MG63 (cell line): ENCODE results near the gene ANKRD11. TPM values are rescaled to one million over a fixed set of nuclear protein-coding genes. Genes with fewer than 3 reads are reported as not detected.

Experiments
- DNase-seq: peaks from one replicate; pipeline ENCODE4 v3.0.0-alpha.2; 2020
- H3K27me3 ChIP-seq: fragments of 250-450 bp; sonication (Bioruptor Pico); 2 replicates; pipeline ENCODE4 v1.5.1; 2020; ENCODE audit warnings: mild to moderate bottlenecking, moderate library complexity
- H3K36me3 ChIP-seq: fragments of 250-450 bp; sonication (Bioruptor Pico); 2 replicates; pipeline ENCODE4 v1.5.1; 2020; ENCODE audit warnings: mild to moderate bottlenecking, moderate library complexity
- H3K4me3 ChIP-seq: fragments of 250-450 bp; sonication (Bioruptor Pico); 2 replicates; pipeline ENCODE4 v1.5.1; 2020; ENCODE audit warnings: mild to moderate bottlenecking, moderate library complexity
- H3K9me3 ChIP-seq: fragments of 250-450 bp; sonication (Bioruptor Pico); 2 replicates; pipeline ENCODE4 v1.5.1; 2020; ENCODE audit warnings: mild to moderate bottlenecking, moderate library complexity
- total RNA-seq: library from RNA; depleted of rRNA; stranded (reverse); fragments of >200 nt; shearing (Covaris generic); gene quantifications from 2 replicates; pipeline ENCODE4 v1.2.3, GENCODE V29; 2014; ENCODE audit warnings: low replicate concordance

ANKRD11 gene
- total RNA-seq, 1 experiment from 2014 or later, result 54.3 TPM

DNA sequence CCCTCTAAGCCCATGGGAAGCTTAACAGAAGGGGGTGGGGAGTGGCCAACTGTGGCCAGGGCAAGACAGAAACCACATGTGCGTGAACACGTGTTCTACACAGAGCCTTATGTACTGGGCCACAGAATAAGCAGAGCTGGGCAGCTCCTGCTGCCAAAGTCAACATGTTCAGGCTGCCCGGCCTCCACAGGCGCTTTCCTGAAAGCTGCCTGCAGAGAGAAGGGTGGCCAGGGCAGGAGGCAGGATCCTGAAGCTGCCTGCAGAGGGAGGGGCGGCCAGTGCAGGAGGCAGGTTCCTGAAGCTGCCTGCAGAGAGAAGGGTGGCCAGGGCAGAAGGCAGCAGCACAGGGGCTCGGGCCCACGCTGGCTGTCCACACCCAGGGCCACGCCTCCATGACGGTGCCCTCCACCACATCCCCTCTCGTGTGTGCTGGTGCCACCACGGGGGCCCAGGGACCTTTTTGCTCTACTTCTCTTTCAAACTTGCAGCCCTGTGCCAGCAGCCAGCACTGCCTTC lies 79.5 kb downstream of the ANKRD11 start:
- H3K4me3 ChIP-seq, result no peak overlapping the region
- no peaks in the 10 kb centered on the region for H3K36me3 ChIP-seq
- peak; percentile 81 for DNase-seq
- H3K27me3 ChIP-seq, result no peaks in the 10 kb centered on the region
- no peaks in the 10 kb centered on the region for H3K9me3 ChIP-seq

DNA sequence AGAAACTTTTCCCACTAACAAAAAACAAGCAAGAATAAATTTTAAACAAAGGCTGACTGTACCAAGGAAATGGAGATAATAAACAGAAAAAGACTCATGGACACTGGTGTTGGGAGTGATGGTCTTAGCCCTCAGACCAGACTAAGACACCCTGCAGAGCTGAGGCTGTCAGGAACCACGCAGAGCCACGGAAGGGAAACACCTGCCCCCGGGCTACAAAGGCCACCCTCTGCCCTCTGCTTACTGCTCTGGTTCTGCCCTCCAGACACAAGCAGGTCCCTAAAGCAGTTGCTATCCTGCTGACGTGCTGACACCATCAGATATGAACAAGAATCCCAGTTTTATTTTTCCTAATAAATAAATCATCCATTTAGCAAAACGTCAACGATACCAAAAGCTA lies 80.0 kb downstream of the ANKRD11 start:
- Histone ChIP-seq H3K9me3 (no peaks in the 10 kb centered on the region), H3K36me3 (no peaks in the 10 kb centered on the region), H3K4me3 (no peak overlapping the region), H3K27me3 (no peaks in the 10 kb centered on the region)
- no peak for DNase-seq

DNA sequence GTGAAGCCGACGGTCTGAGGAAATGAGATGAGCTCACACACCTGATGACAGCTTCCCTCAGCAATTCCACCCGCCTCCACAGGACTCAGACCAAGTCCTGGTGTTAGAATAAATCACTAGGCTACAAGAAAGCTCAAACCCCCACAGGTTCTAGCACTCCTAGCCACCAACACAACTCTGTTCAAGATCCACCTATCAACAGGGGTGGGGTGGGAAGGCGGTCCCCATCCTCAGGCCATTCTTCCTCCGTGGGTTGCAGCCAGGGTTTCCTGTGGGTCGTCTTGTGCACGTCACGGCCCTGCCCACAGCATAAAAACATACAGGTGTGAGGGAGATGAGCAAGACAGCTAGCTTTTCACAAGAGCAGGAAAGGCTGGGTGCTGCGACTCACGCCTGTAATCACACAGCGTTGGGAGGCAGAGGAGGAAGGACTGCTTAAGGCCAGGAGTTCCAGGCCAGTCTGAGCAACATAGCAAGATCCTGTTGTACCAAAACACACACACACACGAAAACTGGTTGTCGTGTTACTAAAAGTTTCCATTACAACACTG lies 81.1 kb downstream of the ANKRD11 start:
- Histone ChIP-seq H3K4me3 (no peak overlapping the region), H3K27me3 (no peaks in the 10 kb centered on the region), H3K9me3 (no peaks in the 10 kb centered on the region), H3K36me3 (no peaks in the 10 kb centered on the region)
- no peak for DNase-seq

DNA sequence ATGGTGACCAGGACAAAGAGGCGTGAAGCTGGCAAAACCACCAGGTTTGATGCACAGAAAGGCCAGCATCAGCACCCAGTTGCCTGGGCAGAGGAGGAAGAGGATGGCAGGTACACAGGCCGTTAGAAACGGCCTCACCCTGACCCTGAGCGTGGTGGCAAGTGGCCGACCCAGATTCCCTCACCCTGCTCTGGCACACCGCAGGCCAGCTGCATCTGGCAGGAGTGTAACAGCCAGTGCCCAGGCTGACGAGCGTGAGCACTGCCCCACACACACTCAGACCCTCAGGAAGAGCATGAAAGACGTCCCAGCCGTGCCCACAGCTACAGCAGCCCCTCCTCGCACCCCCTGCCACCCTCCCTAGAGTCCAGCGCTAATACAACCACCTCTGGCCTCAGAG lies 82.0 kb downstream of the ANKRD11 start:
- Histone ChIP-seq H3K27me3 (no peaks in the 10 kb centered on the region), H3K9me3 (no peaks in the 10 kb centered on the region), H3K4me3 (no peak overlapping the region), H3K36me3 (no peaks in the 10 kb centered on the region)
- no peak for DNase-seq

DNA sequence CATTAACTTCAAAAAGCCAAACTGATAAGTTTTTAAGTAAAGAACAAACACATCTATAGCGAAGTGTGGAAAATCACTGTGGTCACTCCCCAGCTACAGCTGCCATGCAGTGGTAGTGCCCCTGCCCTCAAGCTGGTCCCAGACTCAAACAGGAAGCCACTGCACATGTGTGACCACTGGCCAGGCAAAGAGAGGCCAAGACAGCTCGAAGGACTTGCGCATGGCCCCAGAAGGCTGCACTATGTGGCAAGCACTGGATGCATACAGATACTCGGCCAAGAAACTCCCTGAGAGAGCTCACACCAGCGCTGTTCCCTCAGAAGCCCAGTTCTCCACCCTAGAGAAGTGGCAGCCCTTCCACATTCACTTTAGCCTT lies 82.4 kb downstream of the ANKRD11 start:
- Histone ChIP-seq H3K9me3 (no peaks in the 10 kb centered on the region), H3K27me3 (no peaks in the 10 kb centered on the region), H3K36me3 (no peaks in the 10 kb centered on the region), H3K4me3 (no peak overlapping the region)
- no peak for DNase-seq

DNA sequence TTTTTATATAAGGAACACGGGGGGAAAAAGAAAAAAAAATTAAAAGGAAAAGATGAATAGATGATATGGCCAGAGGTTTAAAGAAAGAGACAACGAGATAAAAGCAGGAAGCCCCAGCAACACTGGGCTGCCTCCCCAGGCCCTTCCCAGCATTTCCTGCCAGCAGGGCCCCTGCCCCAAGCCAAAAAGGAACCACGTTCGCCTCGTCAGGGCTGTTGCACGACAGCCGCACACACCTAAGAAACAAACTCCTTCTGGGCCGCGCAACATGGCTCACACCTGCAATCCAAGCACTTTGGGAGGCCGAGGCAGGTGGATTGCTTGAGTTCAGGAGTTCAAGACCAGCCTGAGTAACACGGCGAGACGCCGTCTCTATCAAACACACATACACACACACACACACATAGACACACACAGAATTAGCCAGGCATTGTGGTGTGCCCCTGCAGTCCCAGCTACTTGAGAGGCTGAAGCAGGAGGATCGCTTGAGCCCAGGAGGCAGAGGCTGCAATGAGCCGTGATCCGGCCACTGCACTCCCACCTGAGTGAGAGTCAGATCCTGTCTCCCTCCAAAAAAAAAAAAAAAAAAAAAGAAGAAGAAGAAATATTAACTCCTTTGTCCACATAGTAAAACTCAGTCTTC lies 83.0 kb downstream of the ANKRD11 start:
- DNase-seq, result no peak
- no peak overlapping the region for H3K4me3 ChIP-seq
- H3K9me3 ChIP-seq, result no peaks in the 10 kb centered on the region
- H3K27me3 ChIP-seq, result no peaks in the 10 kb centered on the region
- H3K36me3 ChIP-seq, result no peaks in the 10 kb centered on the region

DNA sequence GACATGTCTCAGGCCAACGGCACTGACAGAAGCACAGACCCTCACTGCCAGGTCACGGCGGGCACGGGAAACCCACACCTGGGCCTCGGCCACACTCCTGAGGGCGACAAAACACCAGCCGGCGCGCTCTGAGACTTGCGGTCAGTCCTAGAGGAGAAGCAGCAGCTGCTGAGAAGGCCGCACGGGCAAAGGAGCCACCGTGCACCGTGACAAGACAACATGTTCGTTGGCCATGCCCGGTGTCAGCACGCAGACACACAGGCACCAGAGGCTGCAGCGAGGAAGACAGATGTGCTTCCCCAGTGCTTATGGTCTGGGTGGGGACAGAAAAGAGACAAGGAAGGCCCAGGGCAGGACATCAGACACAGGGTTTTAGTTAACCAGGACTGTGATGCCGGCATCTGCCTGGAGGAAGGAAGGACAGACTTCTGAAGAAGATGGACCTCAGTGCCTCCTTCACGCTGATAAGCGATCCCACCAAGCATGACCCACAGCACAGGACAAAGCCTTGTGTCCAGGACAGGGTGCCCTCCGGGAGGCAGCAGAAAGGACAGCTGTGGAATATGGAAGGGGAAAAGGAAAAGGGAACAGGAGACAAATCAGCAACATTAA lies 84.0 kb downstream of the ANKRD11 start:
- Histone ChIP-seq H3K9me3 (no peaks in the 10 kb centered on the region), H3K4me3 (no peak overlapping the region), H3K27me3 (no peaks in the 10 kb centered on the region), H3K36me3 (no peaks in the 10 kb centered on the region)
- no peak for DNase-seq

DNA sequence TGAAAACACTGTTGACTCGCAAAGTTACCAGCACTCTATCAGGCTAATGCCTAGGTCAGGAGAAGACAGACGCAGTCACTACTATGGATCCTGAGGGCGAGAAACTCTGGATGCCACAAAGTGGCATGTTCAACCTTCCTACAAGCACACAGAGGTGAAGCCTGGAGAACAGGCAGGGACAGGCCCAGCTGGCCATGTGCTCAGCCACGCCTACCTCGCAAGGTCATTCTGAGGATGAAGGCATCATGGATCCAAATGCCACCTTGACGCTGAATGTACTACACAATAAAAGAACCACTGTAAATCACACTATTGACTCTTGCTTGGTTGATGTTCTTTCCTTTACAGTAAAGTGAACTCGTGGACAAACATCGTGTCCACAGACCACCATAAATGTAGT lies 85.8 kb downstream of the ANKRD11 start:
- H3K4me3 ChIP-seq, result no peak overlapping the region
- DNase-seq, result no peak
- H3K36me3 ChIP-seq, result no peaks in the 10 kb centered on the region
- no peaks in the 10 kb centered on the region for H3K9me3 ChIP-seq
- H3K27me3 ChIP-seq, result no peaks in the 10 kb centered on the region

DNA sequence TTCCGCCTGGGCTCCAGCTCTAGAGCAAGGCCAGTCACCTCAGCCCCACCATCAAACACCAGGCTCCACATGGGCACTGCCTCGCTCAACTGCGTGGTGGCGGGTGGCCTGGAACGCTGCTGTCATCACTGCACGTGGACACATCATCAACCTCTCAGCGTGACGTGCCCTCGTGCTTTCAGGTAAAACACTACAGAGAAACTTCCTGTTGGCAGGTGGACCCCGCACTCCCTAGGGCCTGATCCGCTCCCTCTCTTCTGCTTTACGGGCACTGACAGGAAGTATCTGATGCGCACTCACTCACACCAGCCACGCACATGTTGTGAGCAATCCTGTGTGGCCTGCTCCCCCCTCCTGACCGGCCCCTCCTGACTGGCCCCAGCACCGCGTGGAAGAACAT lies 87.4 kb downstream of the ANKRD11 start:
- DNase-seq, result no peak
- Histone ChIP-seq H3K36me3 (no peaks in the 10 kb centered on the region), H3K4me3 (no peak overlapping the region), H3K9me3 (no peaks in the 10 kb centered on the region), H3K27me3 (no peaks in the 10 kb centered on the region)

DNA sequence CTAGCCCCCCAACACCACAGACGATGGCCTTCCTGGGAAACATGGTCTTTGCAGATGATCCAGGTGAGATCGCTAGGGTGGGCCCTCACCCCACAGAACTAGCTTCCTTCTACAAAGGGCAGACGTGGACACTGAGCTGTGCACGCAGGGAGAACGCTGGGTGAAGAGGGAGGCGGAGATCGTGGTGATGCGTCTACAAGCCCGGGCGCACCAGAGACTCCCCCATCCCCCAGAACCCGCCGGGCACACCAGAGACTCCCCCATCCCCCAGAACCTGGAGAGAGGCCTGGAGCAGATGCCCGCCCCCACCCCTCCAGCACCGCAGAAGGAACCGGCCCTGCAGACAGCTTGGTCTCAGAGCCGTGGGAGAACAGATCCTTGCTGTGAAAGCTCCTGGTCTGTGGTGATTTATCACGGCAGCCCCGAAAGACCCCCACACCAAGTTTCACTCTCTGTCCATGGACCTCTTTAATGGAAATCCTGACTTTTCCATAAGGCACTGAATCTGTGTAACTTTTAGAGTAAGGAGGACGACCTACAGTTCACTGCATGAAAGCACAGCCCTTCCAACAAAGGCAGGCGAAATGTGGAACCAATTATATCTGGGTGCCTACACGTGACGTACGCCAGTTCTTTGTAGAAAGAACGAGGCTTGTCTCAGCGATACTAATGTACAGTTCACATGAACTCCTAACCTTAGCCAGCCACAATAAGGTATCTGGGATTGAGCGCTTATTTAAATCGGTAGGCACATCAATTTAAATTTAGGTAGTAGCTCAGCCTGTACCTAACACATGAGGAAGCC lies 88.5 kb downstream of the ANKRD11 start:
- Histone ChIP-seq H3K27me3 (no peaks in the 10 kb centered on the region), H3K36me3 (no peaks in the 10 kb centered on the region), H3K9me3 (no peaks in the 10 kb centered on the region), H3K4me3 (no peak overlapping the region)
- DNase-seq, result no peak

DNA sequence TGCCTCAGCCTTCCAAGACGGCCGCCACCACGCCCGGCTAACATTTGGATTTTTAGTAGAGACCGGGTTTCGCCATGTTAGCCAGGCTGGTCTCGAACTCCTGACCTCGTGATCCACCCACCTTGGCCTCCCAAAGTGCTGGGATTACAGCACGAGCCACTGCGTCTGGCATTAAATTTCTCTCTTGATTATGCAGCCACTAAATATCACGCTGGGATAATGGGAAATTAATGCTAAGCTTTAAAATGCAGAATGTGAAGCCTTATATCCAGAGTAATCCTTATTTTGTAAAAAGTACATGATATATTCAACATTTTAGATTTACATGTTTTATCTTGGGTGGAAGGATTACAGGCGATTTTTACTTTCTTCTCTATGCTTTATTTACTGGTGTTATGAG lies 89.2 kb downstream of the ANKRD11 start:
- Histone ChIP-seq H3K27me3 (no peaks in the 10 kb centered on the region), H3K9me3 (no peaks in the 10 kb centered on the region), H3K4me3 (no peak overlapping the region), H3K36me3 (no peaks in the 10 kb centered on the region)
- DNase-seq, result no peak

DNA sequence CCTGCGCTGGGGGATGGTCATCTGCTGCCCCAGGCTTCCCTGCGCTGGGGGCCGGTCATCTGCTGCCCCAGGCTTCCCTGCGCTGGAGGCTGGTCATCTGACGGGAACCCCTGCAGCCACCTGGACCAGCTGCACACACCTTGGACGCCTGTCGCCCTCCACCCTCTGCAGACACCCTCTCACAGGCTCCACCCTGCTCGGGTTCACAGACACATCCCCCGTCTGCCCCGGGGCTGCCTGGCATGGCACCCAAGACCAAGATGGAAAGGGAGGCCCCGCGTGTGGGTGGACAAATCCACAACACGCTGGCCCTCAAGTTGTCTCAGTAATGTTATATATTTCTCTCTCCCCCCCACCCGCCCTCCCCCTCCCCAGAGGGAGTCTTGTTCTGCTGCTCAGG lies 89.6 kb downstream of the ANKRD11 start:
- Histone ChIP-seq H3K27me3 (no peaks in the 10 kb centered on the region), H3K4me3 (no peak overlapping the region), H3K9me3 (no peaks in the 10 kb centered on the region), H3K36me3 (no peaks in the 10 kb centered on the region)
- no peak for DNase-seq

DNA sequence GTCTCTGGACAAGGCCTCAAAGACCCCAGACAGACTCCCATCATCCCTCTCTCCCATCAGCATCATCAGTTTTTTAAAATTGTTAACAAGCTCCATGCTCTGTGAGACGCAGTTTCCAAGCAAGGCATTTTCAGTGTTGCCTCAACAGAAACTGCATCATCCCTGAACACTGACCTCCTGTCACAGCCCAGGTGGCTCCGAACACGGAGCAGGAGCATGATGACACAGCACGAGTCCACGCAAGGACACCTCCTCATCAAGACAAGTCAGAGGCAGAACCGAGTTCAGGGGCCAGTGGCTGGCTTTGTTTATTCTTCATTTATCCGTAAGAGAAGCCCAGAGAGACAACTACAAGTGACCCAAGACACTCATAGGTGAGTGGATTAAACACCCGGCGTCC lies 91.4 kb downstream of the ANKRD11 start:
- no peak for DNase-seq
- H3K27me3 ChIP-seq, result no peaks in the 10 kb centered on the region
- no peaks in the 10 kb centered on the region; the same call in 1 of the 2 replicates for H3K36me3 ChIP-seq
- H3K4me3 ChIP-seq, result no peak overlapping the region
- H3K9me3 ChIP-seq, result no peaks in the 10 kb centered on the region

DNA sequence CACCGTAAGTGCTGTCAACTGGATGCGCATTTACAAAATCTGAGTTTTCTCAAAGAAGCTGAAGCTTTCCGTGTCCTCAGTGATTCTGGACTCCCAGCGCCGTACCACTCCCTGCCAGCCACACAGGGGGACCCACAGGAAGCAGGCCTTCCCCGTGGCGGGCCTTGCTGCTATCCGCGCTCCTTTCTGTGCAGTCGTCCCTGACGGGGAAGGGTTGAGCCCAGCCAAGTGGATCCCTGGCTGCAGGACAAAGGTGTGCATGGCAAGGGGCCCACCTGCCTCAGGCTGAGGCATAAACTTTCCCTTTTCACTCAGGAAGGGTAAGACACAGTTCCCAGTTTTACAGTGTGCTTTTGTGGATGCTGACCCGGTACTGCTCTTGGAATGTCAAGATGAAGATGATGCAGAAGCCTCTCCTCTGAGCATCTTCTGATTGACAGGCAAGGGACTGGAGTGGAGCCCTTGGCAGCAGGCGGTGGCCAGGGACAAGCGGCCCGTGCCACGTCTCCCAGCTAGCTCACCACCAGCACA lies 93.0 kb downstream of the ANKRD11 start:
- no peak overlapping the region for H3K4me3 ChIP-seq
- H3K27me3 ChIP-seq, result no peaks in the 10 kb centered on the region
- no peaks in the 10 kb centered on the region; the same call in 1 of the 2 replicates for H3K36me3 ChIP-seq
- DNase-seq, result no peak
- H3K9me3 ChIP-seq, result no peaks in the 10 kb centered on the region

DNA sequence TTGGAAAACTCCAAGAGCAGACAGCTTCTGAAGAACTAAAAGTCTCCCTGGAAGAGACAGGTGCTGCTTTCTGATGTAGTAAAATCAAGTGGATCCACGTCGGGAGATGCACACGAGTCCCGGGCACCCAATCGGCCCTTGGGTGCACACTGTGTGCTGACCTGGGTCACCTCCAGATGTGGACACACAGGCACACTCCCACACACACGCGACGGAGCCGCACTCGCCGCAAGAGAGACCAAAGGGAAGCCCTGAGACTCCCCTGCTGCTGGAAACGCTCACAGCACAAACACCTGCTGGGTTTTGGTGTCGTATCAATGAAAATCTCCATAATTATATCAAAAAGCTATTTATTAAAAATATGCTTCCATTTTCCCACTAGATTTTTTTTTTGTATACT lies 94.2 kb downstream of the ANKRD11 start:
- Histone ChIP-seq H3K36me3 (no peaks in the 10 kb centered on the region; the same call in 1 of the 2 replicates), H3K27me3 (no peaks in the 10 kb centered on the region), H3K4me3 (no peak overlapping the region), H3K9me3 (no peaks in the 10 kb centered on the region)
- no peak for DNase-seq

DNA sequence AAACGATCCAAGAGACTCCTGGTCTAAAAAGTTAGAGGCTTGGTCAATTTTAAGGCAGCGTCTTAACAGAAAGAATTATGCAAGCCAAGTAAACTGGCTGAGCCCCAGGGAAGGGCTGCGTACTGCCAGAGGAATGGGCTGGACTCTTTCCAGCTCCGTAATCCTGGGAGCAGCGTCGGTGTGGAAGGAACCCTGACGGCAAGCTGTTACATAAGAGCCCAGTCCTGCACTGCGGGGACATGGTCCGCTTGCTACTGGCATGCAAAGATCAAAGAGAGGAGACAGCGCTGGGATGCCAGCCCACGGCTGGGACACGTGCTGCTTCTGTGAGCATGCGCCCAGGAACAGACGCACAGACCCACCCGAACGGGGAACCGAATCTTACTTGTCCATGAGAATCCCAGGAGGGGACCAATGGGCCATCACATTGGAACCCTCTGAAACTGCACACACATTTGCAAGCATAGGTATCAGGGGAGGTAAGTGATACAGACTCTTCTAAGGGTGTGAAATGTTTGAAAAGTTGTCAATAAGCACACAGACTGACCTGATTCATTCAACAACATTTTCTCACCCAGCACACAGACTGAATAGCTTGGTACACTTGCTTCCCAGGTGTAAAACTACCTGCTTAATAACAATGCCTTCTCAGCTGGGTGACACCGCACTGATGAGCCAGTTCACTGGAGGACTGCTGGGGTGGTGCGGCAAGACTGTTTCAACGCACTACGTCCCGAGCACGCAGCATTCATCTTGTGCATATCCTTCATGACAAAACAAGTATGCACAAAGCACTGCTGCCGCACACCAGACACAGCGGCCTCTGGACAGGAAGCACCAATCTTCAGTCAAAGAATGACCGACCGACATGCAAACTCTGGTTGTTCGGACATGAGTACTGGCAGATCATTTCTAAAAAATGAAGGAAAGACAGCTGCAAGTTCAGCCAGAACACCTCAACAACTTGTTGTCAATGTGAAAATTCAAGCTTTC lies 94.9 kb downstream of the ANKRD11 start:
- Histone ChIP-seq H3K4me3 (no peak overlapping the region), H3K9me3 (no peaks in the 10 kb centered on the region), H3K36me3 (no peaks in the 10 kb centered on the region; the same call in 1 of the 2 replicates), H3K27me3 (no peaks in the 10 kb centered on the region)
- peak; percentile 87 for DNase-seq
